PC-3 (cell line): ENCODE results near the gene DIP2C.

ENCODE experiments used
- CTCF ChIP-seq: fragments of 300-600 bp; sonication (generic); conservative IDR thresholded peaks from 2 replicates; pipeline ENCODE4 v1.5.1; 2017; ENCODE audit warnings: antibody characterized with exemption, low read depth, mild to moderate bottlenecking, low read length
- EZH2 ChIP-seq: fragments of 300-600 bp; sonication (generic); IDR thresholded peaks from one replicate; pipeline ENCODE4 v1.6.1; 2017; ENCODE audit warnings: antibody characterized with exemption, mild to moderate bottlenecking, low read length; ENCODE audit not compliant: unreplicated experiment
- EZH2phosphoT487 ChIP-seq: fragments of 300-600 bp; sonication (generic); IDR thresholded peaks from 2 replicates; pipeline ENCODE4 v1.6.1; 2018; ENCODE audit warnings: mild to moderate bottlenecking, antibody characterized with exemption, low read length, borderline replicate concordance

- TF ChIP-seq CTCF (no peak), EZH2 (no peak), EZH2phosphoT487 (no peak)
Observed at GRCh38 chr10:718143-718700, 28.8 kb upstream of the DIP2C start.
